ENCODE data around the gene SNX17. TPM values are rescaled to one million over a fixed set of nuclear protein-coding genes. Genes with fewer than 3 reads are reported as not detected.

Gene SNX17
- total RNA-seq, 1 donor from 2014 or later: 58.9 TPM

GRCh38 chr2:27323596-27324285 is 46.7 kb upstream of the SNX17 start:
- H3K27me3 ChIP-seq (ENCODE audit: low read depth): no peaks in the 10 kb centered on the region
- peaks cover 34% of the 10 kb centered on the region for H3K36me3 ChIP-seq
- TF ChIP-seq CTCF (IDR thresholded peaks at IDR 0.05; ENCODE audit: borderline replicate concordance): no peak
- intact Hi-C loops (cut with micrococcal nuclease): no loop called here
- peaks cover 43% of the 10 kb centered on the region for H3K4me1 ChIP-seq
- H3K4me3 ChIP-seq: peak overlapping the region; percentile 87
- no peaks in the 10 kb centered on the region for H3K9me3 ChIP-seq (replicated peaks)
- peak overlapping the region; percentile 96 for H3K27ac ChIP-seq (replicated peaks)
- DNase-seq: no peak

GRCh38 chr2:27324720-27325119 is 45.7 kb upstream of the SNX17 start:
- H3K27ac ChIP-seq (replicated peaks): peak overlapping the region; percentile 96
- H3K4me3 ChIP-seq: no peak overlapping the region
- intact Hi-C loops (cut with micrococcal nuclease): no loop called here
- no peak for TF ChIP-seq CTCF (IDR thresholded peaks at IDR 0.05; ENCODE audit: borderline replicate concordance)
- H3K27me3 ChIP-seq (ENCODE audit: low read depth): no peaks in the 10 kb centered on the region
- no peaks in the 10 kb centered on the region for H3K9me3 ChIP-seq (replicated peaks)
- H3K4me1 ChIP-seq: peaks cover 43% of the 10 kb centered on the region
- H3K36me3 ChIP-seq: peaks cover 44% of the 10 kb centered on the region
- DNase-seq: no peak

- intact Hi-C loops (cut with micrococcal nuclease): no loop called here
- Histone ChIP-seq H3K27ac (replicated peaks) (no peak overlapping the region), H3K4me1 (no peaks in the 10 kb centered on the region), H3K4me3 (no peak overlapping the region), H3K9me3 (replicated peaks) (no peaks in the 10 kb centered on the region), H3K36me3 (peaks cover 99% of the 10 kb centered on the region), H3K27me3 (ENCODE audit: low read depth) (no peaks in the 10 kb centered on the region)
- TF ChIP-seq CTCF (IDR thresholded peaks at IDR 0.05; ENCODE audit: borderline replicate concordance): no peak
- no peak for DNase-seq
Observed at GRCh38 chr2:27335311-27335710, 35.1 kb upstream of the SNX17 start.

- H3K9me3 ChIP-seq (replicated peaks): no peaks in the 10 kb centered on the region
- H3K4me1 ChIP-seq: no peaks in the 10 kb centered on the region
- H3K36me3 ChIP-seq: peaks cover 99% of the 10 kb centered on the region
- no peak for DNase-seq
- H3K4me3 ChIP-seq: no peak overlapping the region
- no peak overlapping the region for H3K27ac ChIP-seq (replicated peaks)
- no peaks in the 10 kb centered on the region for H3K27me3 ChIP-seq (ENCODE audit: low read depth)
- no peak for TF ChIP-seq CTCF (IDR thresholded peaks at IDR 0.05; ENCODE audit: borderline replicate concordance)
- intact Hi-C loops (cut with micrococcal nuclease): no loop called here
Observed at GRCh38 chr2:27336173-27336572, 34.2 kb upstream of the SNX17 start.

- no peak for DNase-seq
- Histone ChIP-seq H3K9me3 (replicated peaks) (no peaks in the 10 kb centered on the region), H3K4me3 (no peak overlapping the region), H3K36me3 (peaks cover 15% of the 10 kb centered on the region), H3K27me3 (ENCODE audit: low read depth) (no peaks in the 10 kb centered on the region), H3K4me1 (no peaks in the 10 kb centered on the region), H3K27ac (replicated peaks) (no peak overlapping the region)
- no peak for TF ChIP-seq CTCF (IDR thresholded peaks at IDR 0.05; ENCODE audit: borderline replicate concordance)
- intact Hi-C loops (cut with micrococcal nuclease): no loop called here
Observed at GRCh38 chr2:27347641-27348040, 22.8 kb upstream of the SNX17 start.
